CD4-positive, alpha-beta T cell treated with Interleukin-17A for 1 hour (primary cell): ENCODE measurements around the gene GCA.

ENCODE experiments used
- DNase-seq: peaks from one replicate; pipeline ENCODE4 v3.0.0-alpha.2; 2020

Gene GCA

GRCh38 chr2:162343824-162344616 is at the start of gene GCA:
Gene GCA (plus strand): TSS chr2:162344132. CDS start chr2:162344249, 117 bp downstream.
- DNase-seq = peak; percentile 98

GRCh38 chr2:162295009-162295408 is 48.9 kb upstream of the GCA start:
- DNase-seq = no peak

- peak; percentile 81 for DNase-seq
Observed at GRCh38 chr2:162297925-162298552, 45.9 kb upstream of the GCA start.

GRCh38 chr2:162298669-162299335 is 45.1 kb upstream of the GCA start:
- no peak for DNase-seq

GRCh38 chr2:162300266-162300665 is 43.7 kb upstream of the GCA start:
- no peak for DNase-seq

GRCh38 chr2:162301151-162301804 is 42.7 kb upstream of the GCA start:
- DNase-seq = peak; percentile 71

- DNase-seq = no peak
Observed at GRCh38 chr2:162301877-162302276, 42.1 kb upstream of the GCA start.

GRCh38 chr2:162305901-162306300 is 38.0 kb upstream of the GCA start:
- no peak for DNase-seq

- DNase-seq = no peak
Observed at GRCh38 chr2:162308747-162309503, 35.0 kb upstream of the GCA start.

GRCh38 chr2:162312853-162313252 is 31.1 kb upstream of the GCA start:
- DNase-seq = no peak

- no peak for DNase-seq
Observed at GRCh38 chr2:162315938-162316337, 28.0 kb upstream of the GCA start.

- DNase-seq = no peak
Observed at GRCh38 chr2:162316590-162316989, 27.3 kb upstream of the GCA start.

GRCh38 chr2:162317058-162317742 is 26.7 kb upstream of the GCA start:
- DNase-seq = peak; percentile 18

- DNase-seq = peak; percentile 50
Observed at GRCh38 chr2:162317861-162318327, 26.0 kb upstream of the GCA start.

GRCh38 chr2:162318328-162319180 is 25.4 kb upstream of the GCA start, which contains the start of gene IFIH1:
Gene IFIH1 (minus strand): TSS chr2:162318684. CDS start chr2:162318307, 377 bp downstream.
- peak; percentile 91 for DNase-seq

GRCh38 chr2:162320864-162321517 is 22.9 kb upstream of the GCA start:
- no peak for DNase-seq

GRCh38 chr2:162324953-162325352 is 19.0 kb upstream of the GCA start:
- no peak for DNase-seq

GRCh38 chr2:162327134-162327769 is 16.7 kb upstream of the GCA start:
- DNase-seq = no peak

GRCh38 chr2:162327806-162328205 is 16.1 kb upstream of the GCA start:
- DNase-seq = no peak
